GM23248 (cell line): Measurements from ENCODE around the gene FAM136A. TPM values are rescaled to one million over a fixed set of nuclear protein-coding genes. Genes with fewer than 3 reads are reported as not detected.
A peak's percentile ranks its signal among the peaks of the same experiment; 100 is the strongest.

Experiments
- DNase-seq: peaks from one replicate; pipeline ENCODE4 v3.0.0-alpha.2; 2015
- H2AFZ ChIP-seq: fragments of 200-600 bp; sonication (generic); 2 replicates; pipeline ENCODE4 v1.6.1; 2016; ENCODE audit warnings: antibody characterized with exemption
- H3F3A ChIP-seq: fragments of 200-600 bp; sonication (generic); 2 replicates; pipeline ENCODE4 v1.6.1; 2016; ENCODE audit warnings: mild to moderate bottlenecking, antibody characterized with exemption, mixed run types; ENCODE audit not compliant: insufficient read depth
- H3K27ac ChIP-seq: fragments of 200-600 bp; sonication (generic); 2 replicates; pipeline ENCODE4 v1.5.1; 2016; ENCODE audit warnings: mild to moderate bottlenecking
- H3K27me3 ChIP-seq: fragments of 200-600 bp; sonication (generic); replicated peaks from 2 replicates; pipeline ENCODE4 v1.6.1; 2016; ENCODE audit warnings: mild to moderate bottlenecking; ENCODE audit not compliant: insufficient read depth
- H3K36me3 ChIP-seq: fragments of 200-600 bp; sonication (generic); 2 replicates; pipeline ENCODE4 v1.6.1; 2016; ENCODE audit warnings: low read depth, mild to moderate bottlenecking
- H3K4me1 ChIP-seq: fragments of 200-600 bp; sonication (generic); 2 replicates; pipeline ENCODE4 v1.6.1; 2016; ENCODE audit warnings: mild to moderate bottlenecking; ENCODE audit not compliant: insufficient read depth
- H3K4me2 ChIP-seq: fragments of 200-600 bp; sonication (generic); one replicate; pipeline ENCODE4 v1.6.1; 2016; ENCODE audit warnings: mild to moderate bottlenecking; ENCODE audit not compliant: unreplicated experiment
- H3K4me3 ChIP-seq: fragments of 200-600 bp; sonication (generic); 2 replicates; pipeline ENCODE4 v1.5.1; 2016; ENCODE audit warnings: mild to moderate bottlenecking
- H3K79me2 ChIP-seq: fragments of 200-600 bp; sonication (generic); 2 replicates; pipeline ENCODE4 v1.6.1; 2016; ENCODE audit warnings: mild to moderate bottlenecking; ENCODE audit not compliant: insufficient read depth
- H3K9ac ChIP-seq: fragments of 200-600 bp; sonication (generic); 2 replicates; pipeline ENCODE4 v1.6.1; 2016; ENCODE audit warnings: mild to moderate bottlenecking
- H3K9me2 ChIP-seq: fragments of 200-600 bp; sonication (generic); 2 replicates; pipeline ENCODE4 v1.6.1; 2016; ENCODE audit warnings: mixed run types, mild to moderate bottlenecking, moderate library complexity; ENCODE audit not compliant: insufficient read depth
- H3K9me3 ChIP-seq: fragments of 200-600 bp; sonication (generic); one replicate; pipeline ENCODE4 v1.6.1; 2017; ENCODE audit warnings: low read depth
- H4K20me1 ChIP-seq: fragments of 200-600 bp; sonication (generic); 2 replicates; pipeline ENCODE4 v1.6.0; 2016; ENCODE audit not compliant: insufficient read depth
- EZH2 ChIP-seq: fragments of 200-600 bp; sonication (generic); IDR thresholded peaks from 2 replicates; pipeline ENCODE4 v1.6.1; 2018; ENCODE audit warnings: antibody characterized with exemption, mild to moderate bottlenecking; ENCODE audit not compliant: insufficient read depth, poor library complexity, severe bottlenecking
- EZH2phosphoT487 ChIP-seq: fragments of 200-600 bp; sonication (generic); IDR thresholded peaks from 2 replicates; pipeline ENCODE4 v1.6.1; 2018; ENCODE audit warnings: antibody characterized with exemption, moderate library complexity, mild to moderate bottlenecking, low read depth; ENCODE audit not compliant: insufficient read depth
- WGBS, 2 experiments: methylation state at CpG; one replicate each; pipeline ENCODE4 v1.1.6; 2015 to 2017; ENCODE audit warnings: low lambda C conversion rate in 2 of 2, low coverage in 1 of 2; ENCODE audit errors: missing lambda C conversion rate in 2 of 2; 5-methylcytosine and 5-hydroxymethylcytosine counted together
- in situ Hi-C: fragments of 300-500 bp; cut with MboI; formaldehyde crosslinking; loops from 2 replicates; pipeline ENCODE4 v1.15.0; 2020
- microRNA counts: library from miRNA; unstranded; fragments of <30 nt; microRNA quantifications from one replicate; lab custom pipeline; 2016
- microRNA-seq: library from miRNA; unstranded; fragments of <30 nt; microRNA quantifications from one replicate; pipeline ENCODE4, GENCODE V29; 2016; ENCODE audit warnings: borderline number of aligned reads
- polyA plus RNA-seq: library from polyadenylated mRNA; unstranded; fragments of >200 nt; fragmentation: Nextera tagmentation; extraction: Ambion mirVana; gene quantifications from 2 replicates; pipeline ENCODE4 v1.2.1, GENCODE V29; 2016
- small RNA-seq: library from RNA; depleted of rRNA; stranded (forward); fragments of <200 nt; gene quantifications from one replicate; pipeline ENCODE3, GENCODE V24; 2014; ENCODE audit warnings: low read depth, low replicate concordance
- total RNA-seq: library from RNA; depleted of rRNA; stranded (reverse); fragments of >200 nt; shearing (Covaris generic); gene quantifications from 2 replicates; pipeline ENCODE4 v1.2.3, GENCODE V29; 2014; rRNA removed

FAM136A gene
- total and polyA plus RNA-seq, 2 experiments from 2014 or later = 44.2 to 53.4 TPM

DNA sequence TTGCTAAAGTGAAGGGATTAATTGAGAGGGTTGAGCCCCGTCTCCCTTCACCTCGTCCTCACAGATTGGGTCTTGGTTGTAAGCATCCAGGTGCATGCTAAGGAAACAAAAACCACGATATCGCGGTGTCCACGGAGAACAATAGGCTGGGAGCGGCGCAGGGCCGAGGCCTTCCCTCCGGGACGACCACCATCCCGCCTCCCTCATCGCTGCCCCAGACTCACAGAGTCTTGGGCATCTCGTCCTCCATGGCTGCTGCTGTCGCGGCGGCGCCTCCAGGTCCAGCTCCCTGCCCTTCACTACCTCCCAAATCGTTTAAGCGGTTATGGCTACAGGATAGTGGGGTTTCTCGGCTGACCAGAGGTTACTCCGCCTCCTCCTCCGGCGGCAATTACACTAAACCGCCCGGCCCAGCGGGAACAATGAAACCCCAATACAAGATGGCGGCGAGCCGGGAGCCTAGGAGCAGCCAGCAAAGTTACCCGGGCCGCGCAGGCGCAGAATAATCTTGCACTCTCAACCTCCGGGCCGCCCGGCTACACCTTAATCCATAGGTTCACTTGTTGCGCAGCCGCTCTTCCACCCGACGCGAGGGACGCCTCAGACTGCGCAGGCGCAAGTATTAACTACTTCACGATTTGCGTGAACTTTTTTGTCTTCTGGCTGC lies 53.6 kb downstream of the FAM136A start, which contains the start of gene TIA1:
Gene TIA1, minus strand, starts transcription at position 448 of the 667 bp plus-strand sequence. Its CDS starts 198 bp downstream, at position 250.
- Histone ChIP-seq H3K27me3 (no peaks in the 10 kb centered on the region), H2AFZ (peak within 1 kb of the TSS; percentile 92), H3F3A (peaks cover 24% of the 10 kb centered on the region), H3K9me3 (no peaks in the 10 kb centered on the region), H3K9me2 (no peaks in the 10 kb centered on the region), H4K20me1 (no peaks in the 10 kb centered on the region; the same call in 1 of the 2 replicates), H3K9ac (peak within 1 kb of the TSS; percentile 98), H3K36me3 (no peaks in the 10 kb centered on the region), H3K27ac (peak within 1 kb of the TSS; percentile 96), H3K4me2 (peak within 1 kb of the TSS; percentile 97), H3K79me2 (peaks cover 49% of the 10 kb centered on the region), H3K4me3 (peak within 1 kb of the TSS; percentile 99), H3K4me1 (peaks cover 9% of the 10 kb centered on the region; the same call in 1 of the 2 replicates)
- 1% methylated on average over 40 to 47 of the region's 47 CpGs for WGBS, 2 experiments
- DNase-seq = peak; percentile 100
- in situ Hi-C loops = no loop called here
- no peak for TF ChIP-seq EZH2phosphoT487
- TF ChIP-seq EZH2 = no peak

DNA sequence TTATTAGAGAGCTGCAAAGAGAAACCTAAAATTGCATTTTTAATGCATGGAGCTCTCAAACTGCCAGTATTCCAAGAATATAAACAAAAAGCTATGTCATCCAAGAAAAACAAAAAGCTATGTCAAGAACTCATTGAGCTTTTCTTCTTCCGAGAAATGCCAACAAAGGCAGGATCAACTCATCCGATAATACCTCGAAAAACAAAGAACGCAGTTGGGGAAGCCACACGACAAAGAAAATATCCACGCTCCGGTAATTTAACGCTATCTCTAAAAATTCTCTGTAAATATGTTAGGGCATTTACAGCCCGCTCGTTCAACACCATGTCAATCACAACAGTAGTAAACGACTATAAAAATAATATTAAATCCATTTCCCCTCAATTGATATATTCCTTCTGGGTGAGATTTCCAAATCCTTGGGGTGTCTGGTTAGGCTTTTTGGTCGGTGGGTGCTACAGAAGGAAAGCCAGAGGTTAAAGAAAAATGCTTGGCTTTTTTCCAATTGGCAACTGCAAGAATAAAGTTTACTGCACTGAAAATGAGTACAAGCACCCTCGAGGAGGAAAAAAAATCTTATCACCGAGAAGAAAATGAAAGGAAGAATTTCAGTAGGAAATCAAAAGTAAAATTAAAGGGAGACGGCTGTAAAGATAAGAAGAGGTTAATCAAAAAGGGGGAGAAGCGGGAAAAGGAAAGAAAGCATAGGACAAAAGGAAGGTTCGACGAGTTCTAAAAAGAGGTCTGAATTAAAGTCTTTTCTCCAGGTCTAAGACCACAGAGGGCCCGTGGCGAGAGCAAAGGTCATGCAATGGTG lies 54.3 kb downstream of the FAM136A start:
- Histone ChIP-seq H3K9me3 (no peaks in the 10 kb centered on the region), H3K4me2 (peak overlapping the region; percentile 97), H3K4me1 (peaks cover 9% of the 10 kb centered on the region; the same call in 1 of the 2 replicates), H3K27ac (peak overlapping the region; percentile 96), H2AFZ (peak overlapping the region; percentile 92), H3K9me2 (no peaks in the 10 kb centered on the region), H3F3A (peaks cover 24% of the 10 kb centered on the region), H3K79me2 (peaks cover 57% of the 10 kb centered on the region), H3K9ac (peak overlapping the region; percentile 98), H3K36me3 (no peaks in the 10 kb centered on the region), H3K27me3 (no peaks in the 10 kb centered on the region), H4K20me1 (no peaks in the 10 kb centered on the region; the same call in 1 of the 2 replicates), H3K4me3 (peak overlapping the region; percentile 99)
- peak; percentile 50 for DNase-seq
- TF ChIP-seq EZH2phosphoT487 (no peak), EZH2 (no peak)
- in situ Hi-C loops = no loop called here
- 1 to 3% methylated on average over 20 of the region's 20 CpGs for WGBS, 2 experiments

MicroRNA genes within 50 kb of the gene (microRNA counts, 767-probe panel; counts per million panel counts)
- microRNA hsa-miR-1285-3p (lab: Ali Mortazavi, UCI) = 447 counts per million, percentile 86 among the panel's probes with 10 or more counts

Small RNAs within 50 kb of the gene (microRNA-seq; reads per million reads assigned to microRNA genes)
- gene MIR1285-2 = not detected

Small RNAs within 50 kb of the gene (small RNA-seq; reads per million reads assigned to genes)
- gene AC016700.2 (not detected), gene MIR1285-2 (not detected)

Other genes with a start within 250 kb of the FAM136A start
- 23.8 and 29.8 TPM in 2 replicates for gene PCBP1, start 214.6 kb downstream of the FAM136A start, total RNA-seq
- 163 and 167 TPM in 2 replicates for gene PCBP1, start 214.6 kb downstream of the FAM136A start, polyA plus RNA-seq
- 23.2 and 25.5 TPM in 2 replicates for gene C2orf42, start 111.0 kb downstream of the FAM136A start, total RNA-seq
- gene C2orf42, start 111.0 kb downstream of the FAM136A start, polyA plus RNA-seq = 15.5 and 15.7 TPM in 2 replicates
- 36.8 and 42.8 TPM in 2 replicates for gene TIA1, start 53.4 kb downstream of the FAM136A start, total RNA-seq
- 30.7 and 36.8 TPM in 2 replicates for gene TIA1, start 53.4 kb downstream of the FAM136A start, polyA plus RNA-seq
- 74.4 and 76.1 TPM in 2 replicates for gene PCYOX1, start 43.9 kb downstream of the FAM136A start, total RNA-seq
- gene PCYOX1, start 43.9 kb downstream of the FAM136A start, polyA plus RNA-seq = 81.9 and 87.8 TPM in 2 replicates
- 108 and 144 TPM in 2 replicates for gene SNRPG, start 8.3 kb downstream of the FAM136A start, total RNA-seq
- gene SNRPG, start 8.3 kb downstream of the FAM136A start, polyA plus RNA-seq = 327 and 337 TPM in 2 replicates